Spleen (tissue), 11 donors: ENCODE results near the gene SPECC1. TPM values are rescaled to one million over a fixed set of nuclear protein-coding genes. Genes with fewer than 3 reads are reported as not detected.

Experiments used
- DNase-seq: peaks from one replicate; pipeline ENCODE4 v3.0.0-alpha.2; 2020
- H3K27ac ChIP-seq, 8 donors: fragments of 200-600 bp; sonication (generic) in 7 of 8; 1 replicate in 4 of 8; 2 replicates in 4 of 8; pipeline versions ENCODE4 v1.5.0 to v1.8.0; 2016 to 2021; ENCODE audit warnings: inconsistent platforms in 4 of 8, mild to moderate bottlenecking in 4 of 8, moderate library complexity in 1 of 8
- H3K27me3 ChIP-seq, 7 donors: fragments of 200-600 bp; sonication (generic) in 6 of 7; replicated peaks in 1 of 7; 1 replicate in 4 of 7; 2 replicates in 3 of 7; pipeline versions ENCODE4 v1.5.0 to v1.8.0; 2016 to 2021; ENCODE audit warnings: inconsistent platforms in 3 of 7, mild to moderate bottlenecking in 1 of 7
- H3K36me3 ChIP-seq, 6 donors: fragments of 200-600 bp; sonication (generic) in 5 of 6; 1 replicate in 4 of 6; 2 replicates in 2 of 6; pipeline versions ENCODE4 v1.5.0 to v1.8.0; 2016 to 2021; ENCODE audit warnings: inconsistent platforms in 2 of 6
- H3K4me1 ChIP-seq, 6 donors: fragments of 200-600 bp; sonication (generic) in 5 of 6; 1 replicate in 3 of 6; 2 replicates in 3 of 6; pipeline versions ENCODE4 v1.5.0 to v1.8.0; 2016 to 2021; ENCODE audit warnings: inconsistent platforms in 3 of 6
- H3K4me3 ChIP-seq, 8 donors: fragments of 200-600 bp; sonication (generic) in 7 of 8; 1 replicate in 4 of 8; 2 replicates in 4 of 8; pipeline versions ENCODE4 v1.5.0 to v1.8.0; 2016 to 2021; ENCODE audit warnings: inconsistent platforms in 4 of 8, mild to moderate bottlenecking in 4 of 8, moderate library complexity in 2 of 8
- H3K9me3 ChIP-seq, 8 donors: fragments of 200-600 bp; sonication (generic) in 7 of 8; 1 replicate in 4 of 8; 2 replicates in 4 of 8; pipeline versions ENCODE4 v1.5.0 to v1.8.0; 2016 to 2021; ENCODE audit warnings: inconsistent platforms in 4 of 8
- POLR2A ChIP-seq, 3 donors: fragments of 450-650 bp; IDR thresholded peaks; one replicate each; pipeline ENCODE4 v1.5.1; 2017; ENCODE audit warnings: antibody characterized with exemption in 3 of 3, mild to moderate bottlenecking in 1 of 3
- POLR2AphosphoS5 ChIP-seq, 3 donors: sonication (generic); formaldehyde crosslinking; IDR thresholded peaks; one replicate each; pipeline ENCODE4 v1.5.1; 2017; ENCODE audit warnings: antibody characterized with exemption in 3 of 3
- WGBS, 5 donors: extraction: QIAGEN DNeasy Blood & Tissue Kit in 3 of 5; methylation state at CpG; one replicate each; pipeline versions ENCODE4 v1.1.5 to v1.1.7; 2013 to 2018; 5-methylcytosine and 5-hydroxymethylcytosine counted together
- intact Hi-C: fragments of 100-400 bp; cut with DNase I; formaldehyde crosslinking; loops from one replicate; pipeline ENCODE4 v1.15.0; 2023; ENCODE audit warnings: low total_unique reads
- polyA plus RNA-seq, 3 donors: library from polyadenylated mRNA; stranded (reverse); fragments of 200-250 nt; gene quantifications; one replicate each; pipeline ENCODE4 v1.2.1, GENCODE V29; 2013
- total RNA-seq, 7 donors: library from RNA; depleted of rRNA in 3 of 7; stranded (reverse); fragments of >200 nt in 3 of 7; fragmentation: NEBNext Ultra II Directional in 4 of 7; extraction: Animal tissue kit (Norgen Biotek cat#: 25700) in 4 of 7; gene quantifications; one replicate each; pipeline versions ENCODE4 v1.1.0 to v1.2.1, GENCODE V29; 2016 to 2021
- TF ChIP-seq, protein P1 (sequence below), 11 experiments: fragments of 200-600 bp in 7 of 11; fragments of 450-650 bp in 4 of 11; sonication (generic) in 4 of 11; IDR thresholded peaks in 8 of 11; conservative IDR thresholded peaks in 3 of 11; 1 replicate in 7 of 11; 2 replicates in 4 of 11; pipeline versions ENCODE4 v1.4.0 to v1.8.0; 2016 to 2021; ENCODE audit warnings: antibody characterized with exemption in 11 of 11, inconsistent platforms in 4 of 11, mild to moderate bottlenecking in 1 of 11
- donor health status: healthy with polysubstance abuse.
- donor health status: DM: no; HTN: no; CAD: no; lungs with moderate emphysema.
- donor health status: DM: no; HTN: no; CAD: no.
- donor health status: Bipolar disorder and iron deficiency.
- donor health status: healthy.
- donor health status: DM: no; HTN: no; CAD: no.
- donor health status: DM: yes; HTN: yes; CAD: no.

The SPECC1 gene
- total and polyA plus RNA-seq, 10 donors = 7.4 to 129 (median 84.8) TPM

DNA sequence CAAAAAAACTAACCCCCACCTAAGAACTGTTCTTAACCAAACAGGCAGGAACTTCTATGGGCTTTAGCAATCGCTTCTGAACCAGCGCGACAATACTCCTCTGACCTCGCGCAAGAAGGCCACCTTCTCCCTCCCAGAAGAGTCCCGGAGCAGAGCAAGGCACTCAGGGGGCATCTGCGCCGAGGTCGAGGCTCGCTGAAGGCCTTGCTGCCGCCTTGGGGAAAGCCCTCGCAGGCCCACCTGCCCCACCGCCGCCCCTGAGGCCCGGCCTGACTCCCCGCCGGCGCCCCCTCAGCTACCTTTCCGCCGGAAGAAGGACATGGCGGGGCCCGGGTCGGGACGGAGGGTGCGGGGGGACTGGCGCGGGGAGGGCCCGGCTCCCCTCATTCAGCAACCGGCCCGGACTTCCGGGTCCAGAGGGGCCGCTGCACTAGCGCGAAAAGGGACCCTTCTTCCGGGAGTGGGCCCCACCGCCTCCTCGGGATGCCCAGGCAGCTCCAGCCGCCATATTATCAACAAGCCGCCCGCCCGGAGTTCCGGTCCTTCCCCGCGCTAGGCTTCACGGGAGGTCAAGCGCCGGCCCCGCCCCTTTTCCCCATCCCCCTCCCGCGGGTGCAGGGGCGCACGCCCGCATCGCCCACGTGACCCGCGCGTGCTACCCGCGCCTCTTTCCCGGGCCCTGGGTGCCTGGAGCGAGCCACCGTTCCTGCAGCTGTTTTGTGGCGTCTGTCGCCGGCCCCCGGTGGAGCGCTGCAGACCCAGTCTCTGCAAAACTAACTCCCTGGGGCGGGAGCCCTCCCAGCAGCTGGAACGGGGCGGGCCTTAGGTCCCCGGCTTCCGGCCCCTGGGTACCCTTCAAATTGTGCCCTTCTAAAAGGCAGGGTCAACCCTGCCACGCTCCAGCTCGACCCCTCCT lies 31.6 kb upstream of the SPECC1 start, which contains the start of gene AKAP10:
AKAP10 (minus strand) TSS at position 536 of the 916 bp plus-strand sequence; CDS start at position 387, 149 bp downstream.
- intact Hi-C loops = no loop called here
- H3K27ac ChIP-seq = peak within 1 kb of the TSS; percentile 92 to 100 (median 98)
- H3K36me3 ChIP-seq = peaks cover 0 to 33% (median 4%) of the 10 kb centered on the region in 6 donors
- H3K4me1 ChIP-seq = peaks cover 20 to 77% (median 66%) of the 10 kb centered on the region in 6 donors
- no peaks in the 10 kb centered on the region for H3K9me3 ChIP-seq
- 0 to 1% (median 0%) methylated on average over 41 to 75 of the region's 75 CpGs for WGBS, 5 donors
- peak within 1 kb of the TSS; percentile 61 to 100 (median 97) for H3K4me3 ChIP-seq
- TF ChIP-seq POLR2A (IDR thresholded peaks at IDR 0.05) (peak in 1 of 3 donors; percentile 10), POLR2AphosphoS5 (IDR thresholded peaks at IDR 0.05) (peak; percentile 85 to 92 (median 86))
- TF ChIP-seq, protein P1, sequence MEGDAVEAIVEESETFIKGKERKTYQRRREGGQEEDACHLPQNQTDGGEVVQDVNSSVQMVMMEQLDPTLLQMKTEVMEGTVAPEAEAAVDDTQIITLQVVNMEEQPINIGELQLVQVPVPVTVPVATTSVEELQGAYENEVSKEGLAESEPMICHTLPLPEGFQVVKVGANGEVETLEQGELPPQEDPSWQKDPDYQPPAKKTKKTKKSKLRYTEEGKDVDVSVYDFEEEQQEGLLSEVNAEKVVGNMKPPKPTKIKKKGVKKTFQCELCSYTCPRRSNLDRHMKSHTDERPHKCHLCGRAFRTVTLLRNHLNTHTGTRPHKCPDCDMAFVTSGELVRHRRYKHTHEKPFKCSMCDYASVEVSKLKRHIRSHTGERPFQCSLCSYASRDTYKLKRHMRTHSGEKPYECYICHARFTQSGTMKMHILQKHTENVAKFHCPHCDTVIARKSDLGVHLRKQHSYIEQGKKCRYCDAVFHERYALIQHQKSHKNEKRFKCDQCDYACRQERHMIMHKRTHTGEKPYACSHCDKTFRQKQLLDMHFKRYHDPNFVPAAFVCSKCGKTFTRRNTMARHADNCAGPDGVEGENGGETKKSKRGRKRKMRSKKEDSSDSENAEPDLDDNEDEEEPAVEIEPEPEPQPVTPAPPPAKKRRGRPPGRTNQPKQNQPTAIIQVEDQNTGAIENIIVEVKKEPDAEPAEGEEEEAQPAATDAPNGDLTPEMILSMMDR (IDR thresholded peaks at IDR 0.05 in 8 of 11, conservative IDR thresholded peaks at IDR 0.05 in 3 of 11) = no peak
- DNase-seq = peak; percentile 99
- no peaks in the 10 kb centered on the region for H3K27me3 ChIP-seq

DNA sequence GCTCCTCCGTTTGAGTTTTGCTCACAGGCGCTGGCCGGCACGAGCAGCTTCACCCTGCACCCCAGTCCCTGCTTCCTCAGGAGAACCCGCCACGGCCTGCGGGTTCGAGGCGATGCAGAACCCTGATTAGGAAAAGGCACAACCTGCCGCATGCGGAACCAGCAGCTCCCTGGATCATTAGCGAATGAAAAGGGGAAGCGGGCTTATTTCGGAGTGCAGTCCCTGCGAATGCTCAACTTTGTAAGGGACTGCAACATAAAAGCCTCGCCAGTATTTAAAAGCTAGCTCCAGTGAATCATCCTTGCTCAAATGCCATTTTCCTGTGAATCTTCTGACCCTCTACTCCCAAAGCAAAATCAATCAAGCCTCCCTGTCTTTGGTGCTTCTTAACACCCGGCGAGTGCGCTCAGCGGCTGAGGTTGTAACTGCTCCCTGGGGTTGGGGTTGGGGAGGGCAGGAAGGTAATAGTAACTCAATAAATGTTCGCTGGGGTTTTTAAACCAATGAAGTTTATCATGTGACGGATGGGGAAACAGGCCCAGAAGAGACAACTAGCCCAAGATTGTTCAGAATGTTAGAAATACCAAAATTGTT lies 30.9 kb upstream of the SPECC1 start:
- H3K27ac ChIP-seq = peak overlapping the region; percentile 92 to 100 (median 98)
- peaks cover 0 to 25% (median 4%) of the 10 kb centered on the region in 6 donors for H3K36me3 ChIP-seq
- H3K4me3 ChIP-seq = peak overlapping the region; percentile 61 to 100 (median 97)
- no peaks in the 10 kb centered on the region for H3K9me3 ChIP-seq
- 7 to 15% (median 12%) methylated on average over 21 to 22 of the region's 22 CpGs for WGBS, 5 donors
- peak; percentile 84 for DNase-seq
- intact Hi-C loops = no loop called here
- H3K27me3 ChIP-seq = no peaks in the 10 kb centered on the region
- H3K4me1 ChIP-seq = peaks cover 20 to 70% (median 58%) of the 10 kb centered on the region in 6 donors
- TF ChIP-seq POLR2A (IDR thresholded peaks at IDR 0.05) (peak in 1 of 3 donors; percentile 29), POLR2AphosphoS5 (IDR thresholded peaks at IDR 0.05) (no peak)
- TF ChIP-seq, protein P1 (IDR thresholded peaks at IDR 0.05 in 8 of 11, conservative IDR thresholded peaks at IDR 0.05 in 3 of 11) = peak in 1 of 11 experiments; percentile 15

DNA sequence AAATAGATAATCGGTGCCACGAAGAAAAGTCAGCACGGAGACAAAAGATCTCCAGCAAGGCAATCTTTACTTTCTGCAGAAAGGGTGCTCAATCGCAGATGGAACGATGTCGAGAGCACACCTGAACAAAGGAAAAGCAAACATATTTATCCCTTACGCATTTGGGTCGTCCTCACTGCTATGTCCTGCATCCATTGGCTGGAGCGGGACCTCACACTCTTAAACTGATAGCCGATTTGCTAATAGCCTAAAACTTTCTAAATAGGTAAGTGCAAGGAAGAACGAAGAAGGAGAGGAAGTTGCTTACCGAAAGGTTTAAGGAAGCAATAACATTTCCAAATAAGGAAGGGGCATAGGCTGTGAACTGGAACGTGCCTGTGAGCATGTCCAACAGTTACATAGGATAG lies 30.4 kb upstream of the SPECC1 start:
- DNase-seq = no peak
- Histone ChIP-seq H3K9me3 (no peaks in the 10 kb centered on the region), H3K27me3 (no peaks in the 10 kb centered on the region), H3K27ac (peak overlapping the region; percentile 92 to 100 (median 98)), H3K4me1 (peaks cover 20 to 65% (median 54%) of the 10 kb centered on the region in 6 donors), H3K4me3 (peak overlapping the region in 6 of 8 donors; percentile 88 to 100 (median 97)), H3K36me3 (peaks cover 0 to 20% (median 3%) of the 10 kb centered on the region in 6 donors)
- TF ChIP-seq POLR2AphosphoS5 (IDR thresholded peaks at IDR 0.05) = no peak
- WGBS, 5 donors = 71 to 79% (median 73%) methylated on average over 13 of the region's 13 CpGs
- intact Hi-C loops = no loop called here

DNA sequence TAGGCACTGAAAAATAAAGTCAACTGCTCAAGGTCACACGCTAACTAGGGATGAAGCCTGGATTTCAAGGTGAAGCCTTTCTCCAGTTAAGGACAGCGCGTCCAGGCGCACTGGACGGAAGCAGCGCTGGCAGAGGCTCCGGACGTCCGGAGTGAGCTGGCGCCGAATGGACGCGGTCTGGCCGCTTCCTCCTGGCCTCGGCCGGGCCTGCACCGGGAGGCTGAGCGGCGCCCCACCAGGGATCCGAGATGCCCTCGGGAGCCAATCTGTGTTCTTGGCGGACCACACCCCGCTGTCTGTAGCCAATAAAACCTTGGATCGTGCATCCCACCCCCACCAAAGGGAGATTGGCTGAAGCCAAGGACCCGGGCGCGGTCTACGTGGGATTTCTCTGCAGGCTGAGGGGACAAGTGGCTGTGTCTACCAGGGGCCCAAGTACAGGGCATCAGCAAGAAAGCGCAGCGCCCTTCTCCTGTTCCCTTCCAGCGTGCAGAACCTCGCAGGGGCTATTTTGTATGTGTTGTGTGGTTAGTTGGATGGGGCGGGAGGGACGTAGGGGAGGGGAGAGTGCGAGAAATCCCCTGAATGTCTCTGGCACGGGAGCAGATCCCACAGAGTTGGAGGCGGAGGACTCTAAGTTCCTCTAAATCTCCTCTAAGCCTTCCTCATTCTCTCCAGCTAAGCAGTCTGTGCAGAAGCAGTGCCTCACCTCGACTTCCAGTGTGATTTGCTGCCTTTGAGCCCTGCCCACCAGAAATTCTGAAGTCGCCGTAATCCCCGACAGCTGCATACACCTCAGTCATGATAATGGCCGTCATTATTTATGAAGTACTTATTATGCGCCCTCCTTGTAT lies 29.0 kb upstream of the SPECC1 start:
- Histone ChIP-seq H3K27ac (peak overlapping the region in 6 of 8 donors; percentile 36 to 99 (median 96)), H3K9me3 (no peaks in the 10 kb centered on the region), H3K36me3 (peaks cover 0 to 10% (median 2%) of the 10 kb centered on the region in 6 donors), H3K4me3 (peak overlapping the region in 4 of 8 donors; percentile 10 to 43 (median 15)), H3K4me1 (peaks cover 20 to 52% (median 42%) of the 10 kb centered on the region in 6 donors), H3K27me3 (no peaks in the 10 kb centered on the region)
- intact Hi-C loops = no loop called here
- DNase-seq = peak; percentile 86
- 58 to 67% (median 62%) methylated on average over 43 of the region's 43 CpGs for WGBS, 5 donors
- no peak for TF ChIP-seq POLR2A (IDR thresholded peaks at IDR 0.05)
- peak; percentile 21 to 88 (median 83) for TF ChIP-seq POLR2AphosphoS5 (IDR thresholded peaks at IDR 0.05)
- TF ChIP-seq, protein P1 (IDR thresholded peaks at IDR 0.05 in 8 of 11, conservative IDR thresholded peaks at IDR 0.05 in 3 of 11) = no peak
